Stimulated activated naive CD4-positive, alpha-beta T cell treated with Interleukin-2 at 50 U/mL for 16 hours (primary cell): ENCODE data around the gene COA8.
A peak's percentile ranks its signal among the peaks of the same experiment; 100 is the strongest.
"Not testable (repeated sequence)": the region's sequence is repeated elsewhere in the genome, so short reads cannot be mapped to it uniquely, and the experiment has no call there.

Experiments
- DNase-seq: peaks from one replicate; lab custom pipeline; 2025; lab: John Stamatoyannopoulos, UW

COA8 gene

GRCh38 chr14:103525430-103526246, 37.1 kb upstream of the COA8 start:
- DNase-seq, result not testable (repeated sequence)

GRCh38 chr14:103526247-103526913, 36.4 kb upstream of the COA8 start:
- DNase-seq, result no peak

DNA sequence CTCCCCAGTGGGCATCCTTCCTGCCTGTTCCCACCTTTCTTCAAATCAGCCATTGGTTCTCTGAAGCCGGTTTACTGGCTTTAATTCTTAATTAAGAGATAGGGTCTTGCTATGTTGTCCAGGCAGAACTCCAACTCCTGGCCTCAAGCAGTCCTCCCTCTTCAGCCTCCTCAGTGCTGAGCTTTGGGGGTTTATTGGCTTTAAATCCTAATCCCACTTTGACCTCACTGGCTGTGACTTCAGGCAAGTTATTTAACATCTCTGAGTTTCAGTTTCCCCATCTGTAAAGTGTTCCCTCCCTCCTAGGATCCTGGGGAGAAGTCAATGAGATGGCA, 35.9 kb upstream of the COA8 start:
- DNase-seq, result no peak

DNA sequence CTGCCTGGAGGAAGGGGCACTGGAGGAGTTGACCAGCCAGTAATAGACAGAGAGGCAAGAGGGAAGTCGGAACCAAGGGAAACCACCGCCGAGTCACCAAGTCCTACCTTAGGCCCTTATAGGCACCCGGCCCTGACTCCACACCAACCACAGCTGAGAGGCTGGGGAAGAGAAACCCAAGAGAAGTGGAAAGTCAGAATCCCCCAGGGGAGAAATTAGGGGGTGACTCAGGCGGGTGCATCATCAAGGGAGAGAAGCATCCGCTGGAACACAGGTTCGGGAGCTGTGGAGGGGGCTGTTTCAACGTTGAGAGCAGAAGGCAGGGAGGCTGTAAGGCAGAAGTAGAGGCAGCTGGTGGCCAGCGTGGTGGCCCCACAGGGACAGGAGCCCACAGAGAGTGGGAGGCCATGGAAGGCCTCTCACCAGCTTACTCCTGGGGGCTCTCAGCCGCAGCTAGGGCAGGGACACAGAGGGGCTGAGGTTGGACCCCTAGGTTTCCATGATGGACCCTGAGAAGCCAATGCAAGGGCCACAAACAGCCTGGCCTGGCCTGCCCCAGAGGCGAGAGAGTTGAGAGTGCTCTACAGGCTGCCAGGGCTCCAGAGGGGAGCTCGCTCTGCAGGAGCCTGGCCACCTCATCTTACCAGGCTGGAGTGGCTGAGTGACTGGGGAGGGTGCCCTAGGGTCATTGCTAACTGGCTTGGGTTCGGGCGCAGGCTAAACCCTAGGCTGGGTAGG, 35.2 kb upstream of the COA8 start:
- peak; percentile 24 for DNase-seq

GRCh38 chr14:103528146-103528586, 34.6 kb upstream of the COA8 start:
- DNase-seq, result no peak

DNA sequence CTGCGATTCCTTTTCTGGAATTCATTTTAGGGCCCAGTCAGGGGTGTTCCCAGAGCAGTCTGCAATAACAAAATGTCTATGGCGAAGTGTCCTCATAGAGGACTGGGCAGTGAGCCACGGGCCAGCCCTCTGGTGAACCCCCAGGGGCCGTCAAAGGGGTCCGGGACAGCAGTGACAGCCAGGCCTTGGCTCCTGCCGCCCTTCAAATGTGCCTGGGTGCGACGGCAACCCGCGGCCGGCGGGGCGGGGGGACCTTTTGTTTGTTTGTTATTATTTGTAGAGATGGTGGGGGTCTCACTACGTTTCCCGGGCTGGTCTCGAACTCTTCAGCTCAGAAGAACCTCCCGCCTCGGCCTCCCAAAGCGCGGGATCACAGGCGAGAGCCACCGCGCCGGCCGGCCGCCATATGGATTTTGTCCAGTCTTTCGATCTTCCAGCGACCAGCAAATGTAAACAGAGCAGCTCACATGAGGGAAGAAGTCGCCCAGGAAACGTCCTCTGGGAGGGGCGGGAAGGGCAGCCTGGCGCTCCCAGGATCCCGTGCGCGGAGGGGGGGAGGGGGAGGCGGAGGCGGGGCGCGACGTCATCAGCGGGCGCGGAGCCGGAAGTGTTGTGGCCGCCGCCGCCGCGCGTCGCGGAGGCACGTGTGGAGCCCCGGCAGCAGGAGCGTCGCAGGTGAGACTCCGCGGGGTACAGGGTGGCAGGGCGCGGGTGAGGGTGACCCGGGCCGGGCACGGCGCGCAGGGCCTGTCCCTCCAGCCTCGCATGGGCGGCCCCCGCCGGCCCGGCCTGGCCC, 34.0 kb upstream of the COA8 start, which contains the start of gene TRMT61A:
Gene TRMT61A, plus strand, starts transcription at position 610 of the 796 bp plus-strand sequence. CDS start 783 bp downstream, outside the sequence.
- peak; percentile 79 for DNase-seq

DNA sequence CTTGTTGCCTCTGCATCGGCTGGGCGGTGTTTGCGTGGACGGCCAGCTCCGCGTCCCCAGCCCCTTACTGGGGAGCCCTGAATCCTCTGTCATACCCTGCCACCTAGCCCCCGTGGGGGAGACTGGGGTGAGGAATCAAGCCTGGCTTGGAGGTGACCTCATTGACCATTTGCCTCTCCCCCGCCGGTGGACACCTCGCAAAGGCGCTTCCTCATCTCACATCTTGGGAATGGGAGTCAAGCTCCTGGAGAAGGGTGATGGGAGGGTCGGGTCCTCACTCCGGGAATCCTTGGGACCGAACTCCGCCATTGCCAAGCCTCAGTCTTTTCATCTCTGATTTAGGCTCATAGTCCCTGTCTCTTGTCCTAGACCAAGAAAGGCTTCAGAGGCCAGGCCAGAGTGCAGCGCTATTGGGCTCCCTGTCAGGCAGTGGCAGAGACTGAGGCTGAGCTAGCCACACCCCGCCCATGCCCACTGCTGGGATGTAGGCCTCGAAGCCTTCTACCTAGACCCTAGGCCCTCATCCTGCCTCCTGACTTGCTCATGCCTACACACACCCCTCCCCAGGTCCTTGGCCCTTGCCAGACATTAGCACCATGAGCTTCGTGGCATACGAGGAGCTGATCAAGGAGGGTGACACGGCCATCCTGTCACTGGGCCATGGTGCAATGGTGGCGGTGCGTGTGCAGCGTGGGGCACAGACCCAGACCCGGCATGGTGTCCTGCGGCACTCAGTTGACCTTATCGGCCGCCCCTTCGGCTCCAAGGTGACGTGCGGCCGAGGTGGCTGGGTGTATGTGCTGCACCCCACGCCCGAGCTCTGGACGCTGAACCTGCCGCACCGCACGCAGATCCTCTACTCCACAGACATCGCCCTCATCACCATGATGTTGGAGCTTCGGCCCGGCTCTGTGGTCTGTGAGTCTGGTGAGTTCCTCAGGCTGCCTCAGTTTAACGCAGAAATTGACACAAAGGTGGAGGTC, 33.1 kb upstream of the COA8 start:
- DNase-seq, result no peak

- DNase-seq, result no peak
Measured at GRCh38 chr14:103530390-103530789, 32.4 kb upstream of the COA8 start.

GRCh38 chr14:103530831-103531230, 31.9 kb upstream of the COA8 start:
- no peak for DNase-seq

DNA sequence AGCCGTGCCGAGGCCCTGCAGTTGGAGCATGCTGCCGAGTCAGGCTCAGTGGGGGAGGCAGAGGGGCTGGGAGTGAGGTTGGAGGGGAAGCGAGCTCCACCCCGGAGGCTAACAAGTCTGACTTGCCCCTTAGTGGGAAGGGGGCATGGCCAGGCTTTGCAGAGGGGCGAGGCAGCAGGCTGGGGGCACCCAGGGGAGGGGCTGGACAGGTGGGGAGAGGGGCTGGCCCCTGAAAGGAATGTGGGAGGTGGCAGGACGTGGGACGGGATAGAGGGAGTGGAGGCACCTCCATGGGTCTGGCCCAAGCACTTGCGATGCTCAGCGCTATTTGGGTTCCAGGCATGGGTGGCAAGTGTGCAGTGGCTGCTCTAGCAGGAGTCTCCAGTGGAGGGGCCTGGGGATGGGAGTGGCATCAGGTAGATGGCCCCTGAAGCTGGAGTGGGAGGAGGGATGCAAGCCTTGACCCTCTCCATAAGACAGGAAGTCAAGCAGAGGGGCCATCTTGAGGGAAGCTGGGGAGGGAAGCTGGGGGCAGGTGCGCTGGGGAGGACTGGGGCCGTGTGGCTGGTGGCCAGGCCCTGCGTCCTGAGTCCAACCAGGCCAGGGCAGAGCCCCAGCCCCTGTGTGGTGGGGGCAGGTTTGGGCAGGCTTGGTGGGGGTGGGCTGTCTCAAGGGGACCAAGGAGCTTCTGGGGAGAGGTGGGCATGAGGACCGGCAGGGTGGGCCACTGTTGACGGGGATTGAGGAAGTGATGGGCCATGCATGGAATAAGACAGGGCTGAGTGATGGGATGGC, 31.1 kb upstream of the COA8 start:
- DNase-seq, result no peak

- no peak for DNase-seq
Measured at GRCh38 chr14:103532216-103533136, 30.3 kb upstream of the COA8 start.

- no peak for DNase-seq
Measured at GRCh38 chr14:103533137-103533998, 29.4 kb upstream of the COA8 start.

DNA sequence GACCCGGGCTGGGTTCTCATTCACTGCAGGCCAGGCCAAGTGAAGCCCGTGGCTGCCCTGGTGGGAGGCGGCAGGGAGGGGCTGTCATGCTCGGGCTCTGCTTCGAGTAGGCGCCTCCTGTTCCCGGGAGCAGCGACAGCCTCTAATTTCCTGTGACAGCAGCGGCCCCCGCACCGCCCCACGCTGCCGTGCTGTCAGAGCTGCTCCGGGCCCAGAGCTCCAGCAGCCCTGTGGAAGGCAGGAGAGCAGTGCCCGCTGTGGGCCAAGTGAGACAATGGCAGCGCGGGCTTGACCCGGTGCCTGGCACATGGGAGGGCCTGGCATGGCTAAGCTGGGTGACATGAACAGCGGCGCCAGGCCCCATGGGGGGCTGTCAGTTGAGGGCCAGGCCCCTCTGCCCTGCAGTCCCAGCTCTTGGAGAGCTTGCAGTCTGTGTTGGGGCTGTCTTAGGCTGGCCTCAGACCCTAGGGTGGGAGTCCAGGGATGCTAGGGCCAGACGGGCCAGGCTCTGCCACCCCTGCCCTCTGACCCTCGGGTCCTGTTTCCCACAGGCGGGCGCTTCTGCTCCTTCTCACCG, 28.7 kb upstream of the COA8 start:
- DNase-seq, result no peak

- no peak for DNase-seq
Measured at GRCh38 chr14:103534576-103535061, 28.1 kb upstream of the COA8 start.

DNA sequence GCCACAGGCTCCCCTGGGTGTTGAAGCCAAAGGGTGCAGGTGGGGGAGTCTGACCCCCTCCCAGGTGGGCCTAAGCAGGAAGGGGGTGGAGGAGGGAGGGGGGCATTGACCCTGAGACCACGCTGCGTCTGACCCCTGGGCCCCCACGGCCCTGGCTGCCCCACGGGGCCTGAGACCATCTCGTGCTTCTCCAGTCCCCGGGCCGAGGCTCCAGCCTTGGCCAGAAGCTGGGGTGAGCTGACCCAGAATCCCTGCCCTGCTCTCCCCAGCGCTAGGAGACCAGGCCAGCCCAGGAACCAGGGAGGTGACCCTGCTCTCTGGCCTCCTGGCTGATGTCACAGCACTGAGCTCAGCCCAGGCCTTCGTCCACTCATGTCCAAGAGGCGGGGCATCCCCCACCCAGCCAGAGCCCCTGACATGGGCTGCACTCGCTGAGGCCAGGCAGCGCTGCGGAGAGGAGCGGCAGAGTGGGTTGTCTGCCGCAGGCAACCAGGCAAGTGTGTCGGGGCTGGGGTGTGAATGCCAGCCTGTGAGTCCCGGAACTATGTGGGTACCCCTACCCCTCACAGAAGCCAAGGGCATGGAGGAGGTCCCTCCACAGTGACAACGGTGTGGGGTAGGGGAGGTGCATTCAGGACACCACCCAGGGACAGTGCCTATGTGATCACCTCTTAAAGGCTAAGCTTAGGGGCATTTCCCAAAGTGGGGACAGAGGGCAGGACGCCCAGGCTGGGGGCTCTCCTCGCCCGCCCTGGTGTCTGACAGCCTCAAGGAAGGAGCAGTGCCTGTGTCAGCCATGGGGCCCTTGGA, 27.5 kb upstream of the COA8 start:
- no peak for DNase-seq

- no peak for DNase-seq
Measured at GRCh38 chr14:103535891-103536565, 26.7 kb upstream of the COA8 start.
